DND-41 (cell line): ENCODE results near the gene FRMPD1.
"Not testable (repeated sequence)": the region's sequence is repeated elsewhere in the genome, so short reads cannot be mapped to it uniquely, and the experiment has no call there.

Experiments used
- CTCF ChIP-seq: IDR thresholded peaks from 2 replicates; pipeline ENCODE4 v1.5.1; 2012; ENCODE audit warnings: borderline replicate concordance, low read length, moderate library complexity, mild to moderate bottlenecking; ENCODE audit not compliant: poor library complexity, severe bottlenecking; ENCODE audit errors: extremely low read depth
- EZH2 ChIP-seq: IDR thresholded peaks from 3 replicates; pipeline ENCODE4 v1.6.1; 2012; ENCODE audit warnings: borderline replicate concordance, low read depth, mild to moderate bottlenecking, moderate library complexity, low read length, inconsistent platforms; ENCODE audit not compliant: severe bottlenecking

- TF ChIP-seq CTCF, EZH2: not testable (repeated sequence)
Observed at GRCh38 chr9:37602061-37602460, 48.7 kb upstream of the FRMPD1 start.
